Activated T-helper 9 cell treated with anti-CD3 and anti-CD28 coated beads, Interleukin-2, amount 50 U/mL, for 16 hours (primary cell): Measurements from ENCODE around the gene CFAP210.

Experiments used
- DNase-seq: peaks from one replicate; pipeline ENCODE4 v3.0.0-alpha.2; 2020; ENCODE audit warnings: low read depth

CFAP210 gene

DNA sequence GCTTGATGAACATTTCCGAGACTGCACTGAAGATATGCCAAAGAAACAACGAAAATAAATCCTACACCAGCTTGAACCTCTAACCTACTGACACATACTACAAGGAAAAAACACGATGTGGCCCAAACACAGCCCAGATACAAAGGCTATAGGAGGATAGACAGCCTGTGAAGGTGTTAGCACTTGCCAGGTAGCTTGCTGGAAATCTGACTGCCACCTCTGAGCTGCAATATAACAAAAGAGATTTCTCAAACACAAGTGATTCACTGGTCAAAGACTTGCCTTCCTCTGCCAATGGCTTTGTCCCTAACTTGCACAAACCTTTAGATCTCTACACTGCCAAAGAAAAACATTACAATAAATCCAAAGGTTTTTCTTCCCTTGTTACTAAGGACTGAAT, 21.1 kb downstream of the CFAP210 start:
- no peak for DNase-seq

DNA sequence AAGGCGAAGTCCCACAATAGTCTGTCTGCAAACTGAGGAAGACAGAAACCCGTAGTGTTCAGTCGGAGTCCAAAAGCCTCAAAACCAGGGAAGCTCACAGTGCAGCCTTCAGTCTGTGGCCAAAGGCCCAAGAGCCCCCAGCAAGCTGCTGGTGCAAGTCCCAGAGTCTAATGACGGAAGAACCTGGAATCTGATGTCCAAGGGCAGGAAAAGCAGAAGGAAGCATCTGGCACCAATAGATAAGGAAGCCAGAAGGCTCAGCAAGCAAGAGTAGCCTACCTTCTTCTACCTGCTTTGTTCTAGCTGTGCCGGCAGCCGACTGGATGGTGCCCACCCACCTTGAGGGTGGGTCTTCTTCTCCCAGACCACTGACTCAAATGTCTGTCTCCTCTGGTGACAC, 21.8 kb downstream of the CFAP210 start:
- no peak for DNase-seq

DNA sequence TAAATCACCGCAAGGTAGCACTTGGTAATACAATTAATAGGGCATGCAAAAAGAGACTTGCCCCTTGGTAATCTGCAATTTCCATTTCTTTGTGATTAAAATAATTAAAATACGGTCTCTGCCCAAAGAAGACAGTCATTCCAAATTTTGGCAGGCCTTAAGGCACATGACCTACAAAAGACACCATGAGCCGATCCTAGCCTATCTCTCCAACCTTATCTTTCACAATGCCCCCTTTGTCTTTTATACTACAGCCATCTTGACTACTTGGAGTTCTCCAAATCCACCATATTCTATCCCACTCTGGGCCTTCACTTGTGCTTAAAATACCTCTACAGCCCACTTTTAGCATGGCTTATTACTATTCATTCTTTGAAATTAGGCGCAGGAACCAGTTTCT, 23.3 kb downstream of the CFAP210 start:
- no peak for DNase-seq

DNA sequence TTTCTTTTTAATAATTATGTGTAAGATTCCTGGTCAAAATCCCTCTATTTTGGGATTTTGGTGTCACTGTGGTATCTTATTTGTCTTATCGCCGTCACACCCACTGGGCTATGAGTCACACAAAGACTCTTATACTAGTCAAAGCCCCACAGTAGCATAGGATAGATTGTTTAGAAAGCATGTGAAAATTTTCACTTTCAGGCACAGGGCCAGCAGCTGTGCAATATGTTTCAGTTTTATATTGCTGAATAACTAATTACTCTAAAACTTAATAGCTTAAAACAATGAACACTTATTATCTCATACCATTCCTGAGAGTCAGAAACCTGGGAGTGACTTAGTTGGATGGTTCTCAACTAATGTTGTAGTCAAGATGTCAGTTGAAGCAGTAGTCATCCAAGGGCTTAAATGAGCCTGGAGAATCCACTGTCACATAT, 24.0 kb downstream of the CFAP210 start:
- DNase-seq = no peak

DNA sequence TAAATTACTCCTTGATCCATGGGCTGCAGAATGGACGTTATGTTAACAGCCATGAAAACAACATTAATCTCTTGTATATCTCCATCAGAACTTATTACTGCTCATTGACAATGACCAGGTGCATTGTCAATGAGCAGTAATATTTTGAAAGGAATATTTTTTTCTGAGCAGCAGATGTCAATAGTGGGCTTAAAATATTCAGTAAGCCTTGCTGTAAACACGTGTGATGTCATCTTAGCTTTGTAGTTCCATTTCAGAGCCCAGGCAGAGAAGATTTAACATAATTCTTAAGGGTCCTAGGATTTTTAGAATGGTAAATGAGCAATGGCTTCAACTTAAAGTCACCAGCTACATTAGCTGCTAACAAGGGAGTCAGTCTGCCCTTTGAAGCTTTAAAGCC, 26.6 kb downstream of the CFAP210 start:
- no peak for DNase-seq

DNA sequence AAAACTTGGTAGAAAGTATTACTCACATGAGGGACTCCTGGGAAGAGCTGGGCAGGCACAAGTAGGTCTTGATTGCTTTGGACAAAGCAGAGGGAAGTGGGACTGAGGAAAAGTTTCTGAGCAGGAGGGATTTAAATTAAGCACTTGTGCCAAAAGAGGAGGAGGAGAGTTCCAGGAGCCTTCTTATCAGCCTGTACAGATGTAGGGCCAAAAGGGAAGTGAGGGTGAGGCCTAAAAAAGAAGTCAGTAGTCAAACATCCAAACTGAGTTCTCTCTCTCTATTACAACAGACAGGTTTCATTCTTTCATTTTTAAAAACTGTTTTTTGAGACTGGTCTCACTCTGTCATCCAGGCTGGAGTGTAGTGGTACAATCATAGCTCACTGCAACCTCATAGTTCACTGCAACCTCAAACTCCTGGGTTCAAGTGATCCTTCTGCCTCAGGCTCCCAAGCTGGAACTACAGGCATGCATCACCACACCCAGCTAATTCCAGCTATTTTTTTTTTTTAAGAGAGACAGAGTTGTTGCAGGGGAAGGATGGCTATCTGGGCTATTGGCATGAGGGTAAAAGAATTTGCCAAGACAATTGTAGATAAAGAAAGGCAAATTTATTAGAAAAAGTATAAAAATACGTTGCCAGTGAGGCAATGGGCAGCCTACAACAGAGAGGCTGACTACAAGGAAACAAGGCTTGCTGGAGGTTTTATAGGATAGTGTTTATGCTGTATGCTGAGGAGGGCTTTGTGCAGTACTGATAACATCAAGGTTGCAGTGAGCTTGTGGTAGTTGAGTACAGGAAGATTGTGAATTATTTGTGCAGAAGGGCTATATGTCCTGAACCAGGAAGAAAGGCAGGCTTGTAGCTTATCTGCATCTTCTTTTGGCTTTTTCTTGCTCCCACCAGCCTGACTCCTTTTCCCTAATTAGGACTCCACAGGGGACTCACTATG, 29.0 kb downstream of the CFAP210 start:
- DNase-seq = no peak

DNA sequence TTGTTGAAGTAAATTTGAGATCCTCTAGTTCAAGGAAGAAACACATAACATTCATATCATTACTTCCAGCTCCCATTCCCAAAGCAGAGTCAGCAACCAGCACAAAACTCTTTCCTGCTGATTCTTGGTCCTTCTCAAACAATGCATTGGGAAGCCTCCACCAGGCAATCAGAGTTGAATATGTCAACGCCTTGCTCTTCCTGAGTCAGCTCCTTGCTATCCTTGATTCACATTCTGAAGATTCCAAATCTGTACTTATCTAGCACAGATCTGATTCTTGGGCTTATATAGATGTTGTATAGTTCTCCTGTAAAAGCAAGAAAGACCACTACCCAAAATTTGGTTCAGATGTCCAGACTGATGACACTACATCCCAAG, 29.6 kb downstream of the CFAP210 start:
- no peak for DNase-seq

DNA sequence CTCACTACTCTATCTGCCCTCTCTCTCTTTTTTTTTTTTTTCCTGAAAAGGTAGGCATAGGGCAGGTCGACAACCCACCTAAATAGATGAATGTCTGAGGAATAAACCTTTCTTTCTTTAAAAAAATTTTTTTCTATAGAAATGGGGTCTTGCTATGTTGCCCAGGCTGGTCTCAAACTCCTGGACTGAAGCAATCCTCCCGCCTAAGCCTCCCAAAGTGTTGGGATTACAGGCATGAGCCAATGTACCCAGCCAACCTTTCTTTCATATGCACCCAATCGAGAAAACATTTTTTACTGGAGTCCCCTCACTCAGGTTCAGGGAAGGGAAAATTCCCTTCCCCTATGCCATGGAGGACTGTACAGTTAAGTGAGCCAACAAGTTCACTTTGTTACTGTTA, 31.0 kb downstream of the CFAP210 start:
- no peak for DNase-seq

DNA sequence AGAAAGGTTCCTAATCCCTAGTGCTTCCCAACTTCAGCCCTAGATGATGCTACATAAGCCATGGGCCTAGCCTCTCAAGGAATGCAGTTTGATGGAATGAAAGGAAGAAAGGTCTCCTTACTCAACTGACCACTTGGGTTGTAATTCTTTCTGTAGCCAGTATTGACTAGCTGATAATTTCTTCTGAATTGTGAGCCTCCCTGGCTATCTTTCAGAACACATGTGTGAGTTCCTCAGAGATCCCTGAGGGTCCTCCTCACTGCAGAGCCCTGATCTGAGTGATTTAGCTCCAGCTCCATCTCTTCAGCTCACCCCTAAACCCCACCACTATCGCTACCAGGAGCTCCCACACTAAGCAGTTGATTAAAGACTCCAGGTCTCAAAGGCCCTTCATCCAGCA, 31.5 kb downstream of the CFAP210 start:
- no peak for DNase-seq

DNA sequence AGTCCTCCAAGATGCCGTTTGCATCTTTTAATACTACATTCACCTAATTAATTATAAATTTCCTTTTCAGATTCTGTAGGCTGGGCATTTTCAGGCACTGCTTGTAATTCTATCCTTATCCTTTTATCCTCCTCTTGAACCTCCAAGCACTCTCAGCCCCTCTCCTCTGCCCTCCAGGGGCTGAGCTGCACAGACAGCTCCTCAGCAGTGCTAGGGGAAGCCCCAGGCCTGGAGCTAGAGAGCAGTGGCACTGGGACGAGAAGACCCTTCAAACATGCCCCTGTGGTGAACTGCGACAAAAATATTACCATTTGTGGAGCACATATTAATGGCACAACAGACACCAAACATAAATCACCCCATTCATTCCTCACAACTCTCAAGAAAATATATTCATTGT, 32.9 kb downstream of the CFAP210 start:
- DNase-seq = no peak

DNA sequence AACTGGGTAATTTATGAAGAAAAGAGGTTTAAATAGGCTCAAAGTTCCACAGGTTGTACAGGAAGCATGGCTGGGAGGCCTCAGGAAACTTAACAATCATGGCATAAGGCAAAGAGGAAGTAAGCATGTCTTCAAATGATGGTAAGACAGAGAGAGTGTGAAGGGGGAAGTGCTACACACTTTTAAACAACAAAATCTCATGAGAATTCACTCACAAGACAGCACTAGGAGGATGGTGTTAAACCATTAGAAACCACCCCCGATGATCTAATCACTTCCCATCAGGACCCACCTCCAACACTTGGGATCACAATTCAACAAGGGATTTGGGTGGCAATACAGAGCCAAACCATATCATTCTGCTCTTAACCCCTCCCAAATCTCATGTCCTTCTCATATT, 34.9 kb downstream of the CFAP210 start:
- no peak for DNase-seq

DNA sequence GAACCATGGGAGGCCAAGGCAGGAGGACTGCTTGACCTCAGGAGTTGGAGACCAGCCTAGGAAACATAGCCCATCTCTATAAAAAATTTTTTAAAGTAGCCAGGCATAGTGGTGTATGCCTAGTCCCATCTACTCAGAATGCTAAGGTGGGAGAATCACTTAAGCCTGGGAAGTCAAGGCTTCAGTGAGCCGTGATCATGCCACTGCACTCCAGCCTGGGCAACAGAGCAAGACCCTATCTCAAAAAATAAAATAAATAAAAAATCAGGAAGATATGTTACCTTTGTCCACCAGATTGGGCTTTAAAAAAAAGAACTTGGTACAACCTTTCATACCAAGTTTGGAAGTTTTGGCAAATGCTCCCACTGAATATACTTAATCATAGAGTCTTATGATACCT, 35.3 kb downstream of the CFAP210 start:
- DNase-seq = no peak

DNA sequence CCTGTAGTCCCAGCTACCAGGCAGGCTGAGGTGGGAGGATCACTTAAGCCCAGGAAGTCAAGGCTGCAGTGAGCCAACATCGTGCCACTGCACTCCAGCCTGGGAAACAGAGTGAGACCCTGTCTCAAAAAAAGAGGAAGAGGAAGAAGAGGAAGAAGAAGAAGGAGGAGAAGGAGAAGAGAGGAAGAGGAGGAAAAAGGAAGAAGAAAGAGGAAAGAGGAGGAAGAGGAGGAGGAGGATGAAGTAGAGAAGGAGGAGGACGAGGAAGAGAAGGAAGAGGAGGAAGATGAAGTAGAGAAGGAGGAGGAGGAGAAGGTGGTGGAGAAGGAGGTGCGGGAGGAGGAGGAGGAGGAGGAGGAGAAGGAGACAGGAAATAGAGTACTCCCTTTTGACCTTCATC, 38.0 kb downstream of the CFAP210 start:
- DNase-seq = no peak

DNA sequence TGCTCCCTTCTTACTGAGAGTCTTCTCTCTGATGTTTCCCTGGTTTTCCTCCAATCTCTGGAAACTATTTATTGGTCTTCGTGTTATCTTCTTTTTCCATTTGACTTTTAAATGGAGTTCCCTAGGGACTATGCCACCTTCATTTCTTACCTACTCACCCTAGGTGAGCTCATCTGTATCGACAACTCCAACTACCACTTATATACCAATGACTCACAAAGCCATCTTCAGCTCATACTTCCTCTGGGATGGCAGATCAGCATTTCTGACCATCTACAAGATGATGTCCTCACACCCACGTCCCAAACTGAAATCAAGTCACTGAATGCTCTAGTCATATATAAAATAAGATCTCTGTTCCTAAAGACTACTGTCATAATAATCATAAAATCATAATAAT, 40.6 kb downstream of the CFAP210 start:
- DNase-seq = no peak

DNA sequence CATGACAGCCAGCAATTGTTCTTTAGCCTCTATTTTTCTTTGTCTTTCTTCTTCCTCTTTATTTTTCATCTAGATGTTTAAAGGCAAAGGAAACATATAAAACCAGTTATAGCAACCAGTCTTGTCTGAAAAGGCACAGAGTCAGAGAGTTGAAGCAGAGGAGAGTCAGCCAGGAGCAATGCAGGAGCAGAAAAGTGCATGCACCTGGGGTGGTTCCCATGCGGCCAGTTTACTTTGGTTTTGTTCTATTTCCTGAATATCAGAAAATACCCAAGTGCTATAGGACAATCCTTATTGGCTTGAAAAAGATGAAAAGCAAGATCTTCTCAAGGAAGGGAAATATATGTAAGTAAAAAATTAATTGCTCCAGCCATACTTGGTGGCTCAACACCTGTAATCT, 44.9 kb downstream of the CFAP210 start:
- no peak for DNase-seq

DNA sequence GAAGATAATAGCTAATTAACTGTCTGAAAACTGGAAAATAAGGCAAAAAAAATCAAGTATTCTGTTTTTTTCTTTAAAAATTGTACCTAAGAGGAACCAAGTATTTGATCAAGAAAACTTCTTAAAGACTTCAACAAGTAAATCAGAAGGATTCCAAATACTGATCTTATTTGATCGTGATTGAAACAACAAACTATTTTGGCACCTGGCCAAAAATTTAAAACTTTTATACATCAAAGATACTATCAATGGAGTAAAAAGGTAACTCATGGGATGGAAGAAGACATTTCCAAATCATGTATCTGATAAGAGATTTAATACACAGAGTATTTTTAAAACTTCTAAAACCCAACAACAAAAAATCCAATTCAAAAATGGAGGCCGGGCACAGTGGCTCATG, 46.7 kb downstream of the CFAP210 start:
- DNase-seq = no peak

DNA sequence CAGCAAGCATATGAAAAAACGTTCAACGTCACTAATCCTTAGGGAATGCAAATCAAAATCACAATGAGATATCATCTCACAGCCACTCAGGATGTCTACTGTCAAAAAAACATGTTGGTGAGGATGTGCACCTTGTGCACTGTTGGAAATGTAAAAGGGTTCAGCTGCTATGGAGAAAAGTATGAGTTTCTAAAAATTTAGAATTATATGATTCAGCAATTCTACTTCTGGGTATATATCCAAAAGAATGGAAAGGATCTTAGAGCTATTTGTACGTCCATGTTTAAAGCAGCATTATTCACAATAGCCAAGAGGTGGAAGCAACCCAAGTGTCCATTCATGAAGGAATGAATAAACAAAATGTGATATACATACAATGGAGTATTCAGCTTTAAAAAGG, 50.0 kb downstream of the CFAP210 start:
- DNase-seq = no peak

DNA sequence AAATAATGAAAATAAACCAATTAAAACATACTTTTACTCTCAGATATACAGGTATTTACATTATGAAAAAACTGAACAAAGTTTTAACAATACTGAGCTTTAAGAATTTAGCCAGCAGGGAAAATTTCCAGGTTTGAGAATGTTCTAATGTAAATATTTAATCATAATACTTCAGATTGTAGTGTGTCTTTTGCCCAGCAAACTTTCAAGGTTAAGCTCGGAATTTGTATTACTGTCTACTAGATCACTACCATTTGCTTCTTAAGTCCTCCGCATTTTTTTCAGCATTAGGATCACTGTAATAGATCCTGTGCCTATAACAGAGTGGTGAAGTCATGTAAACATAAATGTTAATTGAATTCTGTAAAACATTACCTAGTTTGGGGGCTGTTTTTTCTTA, 52.7 kb downstream of the CFAP210 start:
- DNase-seq = no peak

DNA sequence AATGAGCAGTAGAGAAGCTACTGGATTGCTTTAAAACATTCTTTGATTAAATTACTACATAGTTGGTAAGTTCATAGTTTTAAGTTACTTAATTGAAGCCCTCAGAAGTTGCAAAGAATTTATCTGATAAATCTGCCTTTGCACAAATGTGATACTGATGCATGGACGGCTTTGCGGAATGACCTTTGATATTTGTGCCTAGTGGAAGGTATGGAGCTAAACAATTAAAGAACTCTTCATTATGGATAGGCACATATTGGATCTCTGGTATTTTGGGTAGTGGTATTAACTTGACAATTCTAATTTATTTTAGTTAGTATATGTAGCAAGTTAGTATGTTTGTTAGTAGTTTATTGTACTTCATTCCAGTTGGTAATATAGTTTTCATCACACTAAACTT, 54.1 kb downstream of the CFAP210 start:
- no peak for DNase-seq

DNA sequence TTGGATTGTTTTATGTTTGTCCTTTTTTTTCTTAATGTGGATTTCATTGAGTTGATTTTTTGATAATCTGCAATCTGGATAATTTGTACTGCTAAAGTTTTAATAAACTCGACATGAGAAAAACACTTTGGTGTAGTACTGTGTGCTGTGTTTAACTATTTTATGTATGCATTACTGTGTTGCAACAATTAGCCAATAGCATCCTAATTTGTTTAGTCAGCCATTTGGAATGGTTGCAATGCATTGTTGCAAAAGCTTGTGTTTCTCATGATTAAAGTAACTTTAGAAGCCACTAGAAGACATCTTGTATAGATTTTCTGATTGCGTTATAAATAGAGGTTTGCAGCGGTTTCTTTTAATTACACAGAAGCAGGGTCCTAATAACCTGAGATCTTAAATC, 56.6 kb downstream of the CFAP210 start:
- DNase-seq = no peak

DNA sequence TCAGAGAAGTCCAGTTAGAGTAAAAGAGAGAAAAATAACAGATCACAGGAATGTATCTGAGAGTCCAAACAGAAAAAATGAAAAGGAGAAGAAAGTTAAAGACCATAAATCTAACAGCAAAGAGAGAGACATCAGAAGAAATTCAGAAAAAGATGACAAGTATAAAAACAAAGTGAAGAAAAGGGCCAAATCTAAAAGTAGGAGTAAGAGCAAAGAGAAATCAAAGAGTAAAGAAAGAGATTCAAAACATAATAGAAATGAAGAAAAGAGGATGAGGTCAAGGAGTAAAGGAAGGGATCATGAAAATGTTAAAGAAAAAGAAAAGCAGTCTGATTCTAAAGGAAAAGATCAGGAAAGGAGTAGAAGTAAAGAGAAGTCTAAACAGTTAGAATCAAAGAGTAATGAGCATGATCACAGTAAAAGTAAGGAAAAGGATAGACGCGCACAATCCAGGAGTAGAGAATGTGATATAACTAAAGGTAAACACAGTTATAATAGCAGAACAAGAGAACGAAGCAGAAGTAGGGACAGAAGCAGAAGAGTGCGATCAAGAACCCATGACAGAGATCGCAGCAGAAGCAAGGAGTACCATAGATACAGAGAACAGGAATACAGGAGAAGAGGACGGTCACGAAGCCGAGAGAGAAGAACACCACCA, 57.6 kb downstream of the CFAP210 start:
- DNase-seq = no peak

DNA sequence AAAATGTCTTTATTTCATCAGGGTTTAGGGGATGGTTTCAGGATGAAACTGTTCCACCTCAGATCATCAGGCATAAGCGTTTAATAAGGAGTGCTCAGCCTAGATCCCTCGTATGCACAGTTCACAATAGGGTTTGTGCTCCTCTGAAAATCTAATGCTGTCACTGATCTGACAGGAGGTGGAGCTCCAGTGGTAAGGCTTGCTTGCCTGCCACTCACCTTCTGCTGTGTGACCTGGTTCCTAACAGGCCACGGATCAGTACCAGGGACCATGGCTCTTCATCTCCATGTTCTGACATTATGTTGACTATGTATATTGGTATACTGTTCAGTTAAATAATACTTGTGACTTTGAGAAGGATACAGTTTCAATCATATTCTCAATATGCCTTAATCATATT, 68.4 kb downstream of the CFAP210 start:
- no peak for DNase-seq

DNA sequence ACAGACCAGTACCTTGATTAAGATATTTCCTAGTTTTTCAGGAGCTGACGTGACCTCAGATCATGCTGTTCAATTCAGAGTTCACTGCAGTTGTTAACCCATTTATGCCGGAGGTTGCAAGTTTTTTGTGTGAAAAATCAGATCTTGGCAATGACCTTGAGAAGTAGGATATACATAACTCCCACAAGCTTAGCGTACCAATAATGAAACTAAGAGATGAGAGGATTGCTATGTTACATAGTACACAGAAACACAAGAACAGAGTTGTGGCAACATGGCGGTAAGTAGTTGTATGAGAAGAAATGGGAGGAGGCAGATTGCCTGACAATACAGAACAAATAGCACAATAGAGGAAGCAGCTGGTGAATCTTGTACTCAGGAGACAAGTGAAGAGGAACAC, 71.0 kb downstream of the CFAP210 start:
- no peak for DNase-seq

DNA sequence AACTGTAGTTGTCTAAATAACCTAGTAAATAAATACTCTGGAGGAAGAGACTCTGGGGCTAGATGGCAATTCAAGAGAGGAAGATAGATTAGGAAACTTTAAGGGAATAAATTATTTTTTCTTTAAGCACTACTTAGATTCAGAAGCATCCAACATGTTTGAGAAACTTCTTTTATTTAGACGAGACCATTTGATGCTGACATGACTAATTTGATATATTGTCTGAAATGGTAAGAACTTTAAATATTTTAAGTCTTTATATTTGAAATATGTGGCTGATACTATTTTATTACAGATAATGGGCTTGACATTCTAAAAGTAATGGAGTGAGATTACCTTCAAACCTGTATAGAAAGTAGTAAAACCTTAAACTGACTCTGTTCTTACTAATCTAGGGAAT, 73.7 kb downstream of the CFAP210 start:
- no peak for DNase-seq
